ENCODE results near the gene DDX27.
A peak's percentile ranks its signal among the peaks of the same experiment; 100 is the strongest.

The DDX27 gene

GRCh38 chr20:49276161-49276960 is 57.1 kb downstream of the DDX27 start:
- peak; percentile 64 for DNase-seq (ENCODE audit: low read depth)
- no peak for TF ChIP-seq CTCF (IDR thresholded peaks at IDR 0.05; ENCODE audit: insufficient read depth, low read depth, low read length, missing control alignments)
- peak overlapping the region; percentile 90 for H3K4me3 ChIP-seq (ENCODE audit: low read depth, low read length)

- TF ChIP-seq CTCF (IDR thresholded peaks at IDR 0.05; ENCODE audit: insufficient read depth, low read depth, low read length, missing control alignments): no peak
- peak; percentile 67 for DNase-seq (ENCODE audit: low read depth)
- peak overlapping the region; percentile 90 for H3K4me3 ChIP-seq (ENCODE audit: low read depth, low read length)
Observed at GRCh38 chr20:49276961-49277785, 58.0 kb downstream of the DDX27 start.

GRCh38 chr20:49277786-49278035 is 58.5 kb downstream of the DDX27 start:
- peak overlapping the region; percentile 90 for H3K4me3 ChIP-seq (ENCODE audit: low read depth, low read length)
- TF ChIP-seq CTCF (IDR thresholded peaks at IDR 0.05; ENCODE audit: insufficient read depth, low read depth, low read length, missing control alignments): no peak
- DNase-seq (ENCODE audit: low read depth): no peak

GRCh38 chr20:49278036-49278817 is 59.0 kb downstream of the DDX27 start, which contains the start of gene ZNFX1:
Gene ZNFX1 (minus strand): TSS chr20:49278057. CDS start chr20:49275839, 2,218 bp downstream.
- peak; percentile 99 for DNase-seq (ENCODE audit: low read depth)
- no peak for TF ChIP-seq CTCF (IDR thresholded peaks at IDR 0.05; ENCODE audit: insufficient read depth, low read depth, low read length, missing control alignments)
- H3K4me3 ChIP-seq (ENCODE audit: low read depth, low read length): peak within 1 kb of the TSS; percentile 90

- H3K4me3 ChIP-seq (ENCODE audit: low read depth, low read length): peak overlapping the region; percentile 90
- DNase-seq (ENCODE audit: low read depth): peak; percentile 59
- TF ChIP-seq CTCF (IDR thresholded peaks at IDR 0.05; ENCODE audit: insufficient read depth, low read depth, low read length, missing control alignments): no peak
Observed at GRCh38 chr20:49278818-49279676, 59.8 kb downstream of the DDX27 start.
